ENCODE data around the gene SUMO1.

SUMO1 gene

DNA sequence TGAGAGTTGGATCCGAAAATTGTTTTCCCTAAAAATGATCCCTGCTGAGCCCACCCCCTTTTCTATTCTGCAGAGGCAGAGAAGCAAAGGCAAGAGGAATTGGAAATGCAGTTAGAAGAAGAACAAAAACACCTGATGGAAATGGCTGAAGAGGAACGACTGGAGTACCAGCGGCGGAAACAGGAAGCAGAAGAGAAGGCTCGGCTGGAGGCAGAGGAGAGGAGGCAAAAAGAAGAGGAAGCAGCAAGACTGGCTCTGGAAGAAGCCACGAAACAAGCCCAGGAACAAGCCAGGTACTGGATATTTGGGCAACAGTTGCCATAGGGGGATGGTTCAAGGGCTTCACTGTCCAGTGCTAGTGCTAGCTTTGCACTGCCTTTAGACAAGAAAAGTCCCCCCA is 41.7 kb downstream of the SUMO1 start:
- no peak for DNase-seq

DNA sequence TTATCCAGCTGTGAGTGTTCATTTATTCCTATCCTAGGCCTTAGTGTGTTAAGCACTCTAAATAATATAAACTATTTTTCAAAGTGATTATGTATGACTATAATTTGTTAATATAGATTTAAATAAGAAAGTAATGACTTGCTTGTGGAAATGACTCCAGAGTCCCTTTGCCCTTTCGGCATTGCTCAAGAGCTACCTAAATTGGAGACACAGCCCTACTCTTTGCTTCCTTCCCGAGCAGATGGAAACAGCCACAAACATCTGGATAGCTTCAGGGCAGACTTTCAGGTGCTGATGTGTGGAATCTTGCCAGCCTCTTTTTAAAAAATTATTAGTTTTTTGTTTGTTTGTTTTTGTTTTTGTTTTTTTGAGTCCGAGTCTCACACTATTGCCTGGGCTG is 44.0 kb downstream of the SUMO1 start:
- no peak for DNase-seq

GRCh38 chr2:202193881-202194353 is 44.5 kb downstream of the SUMO1 start:
- no peak for DNase-seq

- DNase-seq, result no peak
Observed at GRCh38 chr2:202193305-202193704, 45.1 kb downstream of the SUMO1 start.

GRCh38 chr2:202187570-202187969 is 50.8 kb downstream of the SUMO1 start:
- no peak for DNase-seq

- no peak for DNase-seq
Observed at GRCh38 chr2:202186641-202187202, 51.7 kb downstream of the SUMO1 start.

DNA sequence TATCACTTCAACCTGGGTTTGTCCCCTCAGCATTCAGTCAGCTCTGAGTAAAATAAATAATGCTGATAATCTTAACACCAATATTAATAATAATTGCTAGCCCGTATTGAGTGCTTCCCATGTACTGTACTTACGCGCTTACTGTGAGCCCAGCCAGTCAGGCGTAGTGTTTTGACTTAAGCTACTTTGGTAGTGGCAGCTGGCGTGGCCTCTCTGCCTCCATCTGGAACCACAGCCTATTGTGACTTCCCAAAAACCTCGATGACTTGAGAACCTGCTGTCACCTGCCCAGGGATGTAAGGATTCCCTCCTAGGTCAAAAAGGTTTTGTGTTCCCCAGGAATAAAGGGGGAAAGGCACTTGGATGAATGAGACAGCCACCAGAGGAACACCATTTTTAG is 53.2 kb downstream of the SUMO1 start:
- no peak for DNase-seq

- DNase-seq, result no peak
Observed at GRCh38 chr2:202184557-202184956, 53.8 kb downstream of the SUMO1 start.

DNA sequence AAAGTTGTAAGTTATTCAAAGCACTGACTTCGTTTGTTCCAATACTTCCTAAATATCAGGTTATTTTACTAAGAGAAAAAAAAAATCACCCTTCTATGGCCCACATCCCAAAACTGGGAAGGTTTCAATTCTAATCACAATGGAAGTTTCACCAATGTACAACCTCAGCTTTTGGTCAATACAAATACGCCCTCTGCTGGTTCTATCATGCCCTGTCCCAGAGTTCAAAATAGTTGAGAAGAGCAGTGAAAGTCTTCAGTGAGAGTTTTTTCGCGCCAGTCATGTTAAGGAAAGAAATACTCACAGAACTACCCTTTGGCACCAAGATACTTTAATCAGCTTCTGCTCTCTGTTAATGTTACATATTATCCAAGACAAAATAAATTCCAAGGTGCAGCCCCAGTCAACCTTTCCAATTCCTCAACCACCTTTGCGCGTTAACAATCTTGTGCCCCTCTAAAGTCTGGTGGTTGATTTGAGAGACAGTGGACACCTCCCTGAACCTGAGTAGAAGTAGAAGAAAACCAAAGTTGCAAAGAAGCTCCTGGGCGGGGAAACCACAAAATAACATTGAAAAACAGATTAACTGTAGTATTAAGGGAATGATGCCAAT is 59.9 kb downstream of the SUMO1 start:
- peak; percentile 67 for DNase-seq

DNA sequence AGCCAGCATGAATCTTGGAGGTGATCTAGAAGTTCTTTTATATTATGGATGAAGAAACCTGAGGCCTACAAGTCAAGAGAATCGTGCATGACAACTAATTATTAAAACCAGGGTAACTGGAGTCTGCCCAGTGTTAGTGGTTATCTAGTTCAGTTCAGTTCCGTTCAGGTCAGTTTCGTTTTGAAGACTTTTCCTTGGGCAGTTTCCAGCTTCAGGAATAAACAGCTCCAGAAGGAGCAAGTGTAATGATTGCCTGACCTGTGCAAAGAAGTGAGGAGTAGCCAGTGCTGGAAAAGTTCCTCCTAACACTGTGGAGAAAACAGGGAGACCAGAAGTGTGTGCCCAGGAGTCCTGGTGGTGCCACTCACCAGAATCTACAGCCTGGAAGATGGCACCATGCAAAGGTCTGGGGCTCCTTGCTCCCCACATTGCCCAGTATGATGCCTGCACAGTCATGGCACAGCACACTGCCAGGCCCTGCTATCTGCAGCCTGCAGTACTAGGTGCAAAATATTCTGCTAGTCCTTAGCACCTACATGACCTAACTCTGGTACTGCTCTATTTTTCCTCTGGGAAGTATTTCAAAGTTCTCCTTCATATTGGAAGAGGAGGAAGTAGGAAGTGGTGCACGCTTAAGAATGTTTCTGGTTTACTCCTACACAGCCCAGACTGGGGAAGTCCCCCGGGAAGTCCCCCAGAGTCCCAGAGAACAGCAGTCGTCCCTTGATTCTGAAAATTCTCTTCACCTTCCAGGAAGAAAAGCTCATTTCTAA is 65.8 kb downstream of the SUMO1 start:
- peak; percentile 17 for DNase-seq

- no peak for DNase-seq
Observed at GRCh38 chr2:202171241-202171825, 67.1 kb downstream of the SUMO1 start.

GRCh38 chr2:202169832-202170424 is 68.5 kb downstream of the SUMO1 start:
- DNase-seq, result no peak

- no peak for DNase-seq
Observed at GRCh38 chr2:202169131-202169530, 69.3 kb downstream of the SUMO1 start.

DNA sequence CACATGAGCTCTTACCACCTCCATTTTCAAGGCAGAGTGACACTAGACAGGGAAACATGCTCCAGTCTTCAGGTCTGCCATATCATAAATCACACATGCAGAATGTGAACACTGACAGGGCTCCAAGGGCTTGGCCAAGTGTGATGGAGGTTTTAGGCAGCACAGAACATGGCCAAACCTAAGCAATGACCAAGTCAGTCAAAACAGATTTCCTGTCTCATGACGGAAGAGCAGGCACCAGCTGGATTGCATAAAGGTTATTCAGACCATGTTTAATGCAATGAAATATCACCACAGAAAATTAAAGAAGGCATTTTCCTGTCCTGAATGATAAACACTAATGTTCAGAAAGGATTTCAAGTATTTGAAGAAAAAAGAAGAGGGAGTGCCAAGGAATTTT is 72.5 kb downstream of the SUMO1 start:
- no peak for DNase-seq

DNA sequence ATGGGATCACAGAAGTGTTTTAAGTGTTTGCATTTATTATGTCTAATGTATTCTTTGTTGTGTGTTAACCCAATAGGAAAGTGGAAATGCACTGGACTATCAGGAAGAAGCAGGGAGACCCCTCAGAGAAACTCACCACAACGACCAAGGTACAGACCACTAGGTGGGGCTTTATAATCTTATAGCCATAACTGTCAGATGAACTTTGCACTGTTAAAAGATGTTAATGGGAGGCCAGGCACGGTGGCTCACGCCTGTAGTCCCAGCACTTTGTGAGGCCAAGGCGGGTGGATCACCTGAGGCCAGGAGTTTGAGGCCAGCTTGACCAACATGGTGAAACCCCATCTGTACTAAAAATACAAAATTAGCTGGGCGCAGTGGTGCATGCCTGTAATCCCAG is 73.2 kb downstream of the SUMO1 start:
- no peak for DNase-seq

DNA sequence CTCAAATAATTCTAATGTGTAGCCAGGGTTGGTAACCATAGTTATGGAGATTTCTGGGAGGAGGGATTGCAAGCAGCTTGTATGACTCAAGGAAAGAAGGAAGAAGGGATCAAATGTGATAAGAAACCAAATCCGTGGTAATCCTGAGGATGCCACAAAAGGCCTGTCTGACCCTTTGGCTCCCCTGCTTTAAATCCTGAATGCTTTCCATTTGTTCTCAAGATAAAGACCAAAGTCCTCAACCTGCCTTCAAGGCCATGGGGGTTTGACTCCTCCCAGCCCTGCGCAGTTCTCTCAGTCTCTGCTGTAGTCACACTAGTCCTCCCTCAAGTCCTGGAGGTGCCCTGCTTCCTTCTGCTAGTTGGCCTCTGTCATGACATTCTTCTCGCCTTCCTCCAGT is 74.0 kb downstream of the SUMO1 start:
- DNase-seq, result no peak

DNA sequence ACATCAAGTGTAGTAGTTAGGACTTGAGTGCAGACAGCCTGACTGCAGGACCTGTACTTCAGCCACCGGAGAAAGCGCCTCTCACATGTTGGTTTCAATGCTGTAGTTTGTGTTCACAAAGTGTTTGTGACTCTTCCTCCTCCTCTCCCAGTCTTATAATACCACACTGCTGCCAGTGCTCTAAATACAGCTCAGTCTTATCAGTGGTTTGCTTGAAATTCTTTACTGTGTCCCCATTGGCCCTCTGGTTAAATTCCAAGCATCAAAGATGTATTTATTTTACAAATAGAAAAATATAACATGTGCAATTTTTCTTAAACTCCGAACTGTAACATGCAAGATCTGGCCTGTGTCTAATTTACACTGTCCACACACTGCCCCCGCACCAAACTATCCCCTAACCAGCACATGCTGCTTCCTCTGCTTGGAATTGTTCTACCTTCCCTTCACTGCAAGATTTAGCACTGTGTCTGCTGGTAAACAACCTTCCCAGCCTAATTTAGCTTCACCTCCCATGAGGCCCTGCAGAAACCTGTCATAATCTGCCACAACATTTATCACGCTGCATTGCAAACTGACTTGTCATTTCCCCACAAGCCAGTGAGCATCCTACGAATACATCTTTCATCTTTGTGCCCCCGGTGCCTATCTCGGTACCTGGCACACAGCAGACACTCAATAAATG is 77.1 kb downstream of the SUMO1 start:
- DNase-seq, result no peak

DNA sequence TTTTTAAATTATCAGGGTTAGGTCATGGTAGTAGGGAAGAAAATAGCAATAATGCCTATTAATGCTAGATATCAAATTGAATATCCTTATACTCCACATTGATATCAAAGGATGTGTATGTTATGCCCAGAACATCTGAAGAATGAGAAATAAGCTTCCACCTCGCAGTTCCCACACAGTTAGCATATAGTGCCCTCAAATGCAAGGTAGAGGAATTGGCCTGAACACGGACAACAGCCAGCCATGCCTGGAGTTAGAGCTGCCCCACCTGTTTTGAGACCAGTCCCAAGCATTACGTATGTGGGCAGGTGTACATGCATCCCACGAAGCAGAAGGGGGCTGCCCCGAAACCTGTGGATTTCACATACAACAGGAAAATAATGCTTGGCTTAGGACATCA is 79.6 kb downstream of the SUMO1 start:
- no peak for DNase-seq

DNA sequence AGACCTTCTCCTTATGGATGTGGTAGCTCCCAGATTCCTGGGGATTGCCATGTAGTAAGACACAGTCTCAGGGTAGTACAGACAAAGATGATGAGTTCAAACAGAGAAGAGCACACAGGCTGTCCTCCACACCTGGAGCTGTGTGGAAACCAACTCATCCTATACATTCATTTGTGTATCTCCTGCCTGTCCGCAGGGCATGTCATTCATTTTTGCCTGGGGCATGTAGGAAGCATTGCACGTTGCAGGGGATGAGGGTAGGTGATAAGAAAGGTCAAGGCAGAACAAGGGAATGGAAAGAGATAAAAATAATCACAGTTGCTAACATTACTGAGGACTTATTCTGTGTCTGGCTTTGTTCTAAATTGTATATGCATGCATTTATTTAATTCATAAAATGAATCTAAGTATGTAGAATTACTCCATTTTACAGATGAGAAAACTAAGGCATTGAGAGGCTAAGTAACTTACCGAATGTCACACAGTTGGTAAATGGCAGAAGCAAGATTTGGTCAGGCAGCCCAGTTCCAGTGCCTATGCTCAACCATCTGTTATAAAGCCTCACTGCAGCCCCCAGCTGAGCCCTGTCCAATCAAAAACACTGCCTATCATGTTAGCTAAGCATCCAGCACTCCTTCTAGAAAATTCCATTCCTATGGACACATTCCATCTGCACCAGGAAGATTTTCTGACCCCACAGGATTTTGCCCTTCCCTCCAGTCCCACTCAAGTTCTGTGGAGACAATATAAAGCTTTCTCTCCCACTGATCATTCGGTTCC is 81.0 kb downstream of the SUMO1 start:
- no peak for DNase-seq

All from CD4-positive, alpha-beta T cell treated with Interleukin-12 subunit alpha and Interleukin-12 subunit beta, for 1 hour (primary cell).